Gastroesophageal sphincter (tissue), 4 donors: Measurements from ENCODE around the gene KCND3. TPM values are rescaled to one million over a fixed set of nuclear protein-coding genes. Genes with fewer than 3 reads are reported as not detected.

Source experiments
- ATAC-seq: fragments of 150-250 bp; one replicate; pipeline ENCODE4 v1.9.1; 2016; ENCODE audit warnings: mild to moderate bottlenecking, moderate library complexity
- H3K27ac ChIP-seq, 4 donors: fragments of 200-600 bp; sonication (generic) in 3 of 4; 1 replicate in 3 of 4; 2 replicates in 1 of 4; pipeline ENCODE4 v1.5.1; 2016 to 2019
- H3K27me3 ChIP-seq: fragments of 200-600 bp; sonication (generic); one replicate; pipeline ENCODE4 v1.5.1; 2019
- H3K36me3 ChIP-seq, 2 donors: fragments of 200-600 bp; sonication (generic); one replicate each; pipeline ENCODE4 v1.5.1; 2019; ENCODE audit warnings: control low read depth in 1 of 2
- H3K4me1 ChIP-seq, 3 donors: fragments of 200-600 bp; sonication (generic); 1 replicate in 2 of 3; 2 replicates in 1 of 3; pipeline ENCODE4 v1.5.1; 2016 to 2019; ENCODE audit warnings: control low read depth in 2 of 3
- H3K4me3 ChIP-seq, 2 donors: fragments of 200-600 bp; sonication (generic); one replicate each; pipeline ENCODE4 v1.5.1; 2019; ENCODE audit warnings: mild to moderate bottlenecking in 1 of 2, moderate library complexity in 1 of 2
- H3K9me3 ChIP-seq, 3 donors: fragments of 200-600 bp; sonication (generic); one replicate each; pipeline ENCODE4 v1.5.1; 2017 to 2019; ENCODE audit warnings: control low read depth in 2 of 3
- EP300 ChIP-seq: sonication (generic); formaldehyde crosslinking; IDR thresholded peaks from one replicate; pipeline ENCODE4 v1.6.1; 2017; ENCODE audit warnings: antibody characterized with exemption, mild to moderate bottlenecking
- POLR2A ChIP-seq, 2 donors: fragments of 450-650 bp; IDR thresholded peaks; one replicate each; pipeline ENCODE4 v1.6.1; 2017; ENCODE audit warnings: antibody characterized with exemption in 2 of 2, mild to moderate bottlenecking in 2 of 2, moderate library complexity in 1 of 2
- POLR2AphosphoS5 ChIP-seq: sonication (generic); formaldehyde crosslinking; IDR thresholded peaks from one replicate; pipeline ENCODE4 v1.6.1; 2017; ENCODE audit warnings: antibody characterized with exemption
- WGBS, 2 donors: methylation state at CpG; one replicate each; pipeline ENCODE4 v1.1.5; 2018; ENCODE audit warnings: low coverage in 1 of 2; 5-methylcytosine and 5-hydroxymethylcytosine counted together
- total RNA-seq, 4 donors: library from RNA; depleted of rRNA; stranded (reverse); fragments of >200 nt; gene quantifications; one replicate each; pipeline ENCODE4 v1.1.0, GENCODE V29; 2016
- TF ChIP-seq, protein P1 (sequence below), 4 experiments: fragments of 200-600 bp in 2 of 4; fragments of 450-650 bp in 2 of 4; sonication (generic) in 1 of 4; IDR thresholded peaks; one replicate each; pipeline ENCODE4 v1.5.1; 2017 to 2019; ENCODE audit warnings: antibody characterized with exemption in 4 of 4, mild to moderate bottlenecking in 2 of 4, moderate library complexity in 2 of 4

KCND3 gene
- total RNA-seq, 4 donors from 2014 or later: 36.2 to 58.7 (median 57.4) TPM

DNA sequence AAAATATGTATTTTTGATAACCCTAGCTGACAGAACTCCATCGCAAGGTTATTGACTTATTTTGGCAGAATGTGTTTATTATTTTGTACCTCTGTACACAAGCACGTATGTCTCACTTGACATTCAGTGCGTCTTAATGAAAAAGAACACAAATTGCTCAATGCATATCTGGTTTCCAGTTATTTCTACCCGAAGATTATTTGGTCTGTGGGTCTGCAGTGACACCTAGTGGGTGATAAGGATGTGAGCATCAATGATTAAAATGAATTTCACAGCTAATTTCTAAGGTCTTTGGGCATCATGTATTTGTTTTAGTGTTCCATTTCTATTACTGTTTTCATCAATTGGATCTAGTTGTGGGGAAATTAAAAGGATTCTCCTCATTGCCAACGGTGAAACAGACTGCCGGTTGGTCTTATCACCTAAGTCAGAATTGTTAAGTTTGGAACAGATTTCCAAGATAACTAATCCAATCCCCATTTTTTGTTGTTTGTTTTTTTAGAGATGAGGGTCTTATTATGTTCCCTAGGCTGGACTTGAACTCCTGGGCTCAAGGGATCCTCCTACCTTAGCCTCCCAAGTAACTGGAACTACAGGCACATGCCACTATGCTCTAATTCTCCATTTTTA lies 219.8 kb downstream of the KCND3 start:
- H3K4me3 ChIP-seq: no peak overlapping the region
- H3K27me3 ChIP-seq: no peaks in the 10 kb centered on the region
- TF ChIP-seq EP300 (no peak), POLR2AphosphoS5 (peak; percentile 33), POLR2A (IDR thresholded peaks at IDR 0.05) (no peak)
- TF ChIP-seq, protein P1, sequence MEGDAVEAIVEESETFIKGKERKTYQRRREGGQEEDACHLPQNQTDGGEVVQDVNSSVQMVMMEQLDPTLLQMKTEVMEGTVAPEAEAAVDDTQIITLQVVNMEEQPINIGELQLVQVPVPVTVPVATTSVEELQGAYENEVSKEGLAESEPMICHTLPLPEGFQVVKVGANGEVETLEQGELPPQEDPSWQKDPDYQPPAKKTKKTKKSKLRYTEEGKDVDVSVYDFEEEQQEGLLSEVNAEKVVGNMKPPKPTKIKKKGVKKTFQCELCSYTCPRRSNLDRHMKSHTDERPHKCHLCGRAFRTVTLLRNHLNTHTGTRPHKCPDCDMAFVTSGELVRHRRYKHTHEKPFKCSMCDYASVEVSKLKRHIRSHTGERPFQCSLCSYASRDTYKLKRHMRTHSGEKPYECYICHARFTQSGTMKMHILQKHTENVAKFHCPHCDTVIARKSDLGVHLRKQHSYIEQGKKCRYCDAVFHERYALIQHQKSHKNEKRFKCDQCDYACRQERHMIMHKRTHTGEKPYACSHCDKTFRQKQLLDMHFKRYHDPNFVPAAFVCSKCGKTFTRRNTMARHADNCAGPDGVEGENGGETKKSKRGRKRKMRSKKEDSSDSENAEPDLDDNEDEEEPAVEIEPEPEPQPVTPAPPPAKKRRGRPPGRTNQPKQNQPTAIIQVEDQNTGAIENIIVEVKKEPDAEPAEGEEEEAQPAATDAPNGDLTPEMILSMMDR (IDR thresholded peaks at IDR 0.05): peak; percentile 73 to 94 (median 86)
- H3K27ac ChIP-seq: peak overlapping the region in 1 of 4 donors; percentile 46
- ATAC-seq: no peak
- H3K36me3 ChIP-seq: peaks cover 0 to 57% of the 10 kb centered on the region in 2 donors
- 22 to 28% methylated on average over 6 of the region's 6 CpGs for WGBS, 2 donors
- H3K9me3 ChIP-seq: no peaks in the 10 kb centered on the region
- H3K4me1 ChIP-seq: peaks cover 0 to 23% (median 0%) of the 10 kb centered on the region in 3 donors

DNA sequence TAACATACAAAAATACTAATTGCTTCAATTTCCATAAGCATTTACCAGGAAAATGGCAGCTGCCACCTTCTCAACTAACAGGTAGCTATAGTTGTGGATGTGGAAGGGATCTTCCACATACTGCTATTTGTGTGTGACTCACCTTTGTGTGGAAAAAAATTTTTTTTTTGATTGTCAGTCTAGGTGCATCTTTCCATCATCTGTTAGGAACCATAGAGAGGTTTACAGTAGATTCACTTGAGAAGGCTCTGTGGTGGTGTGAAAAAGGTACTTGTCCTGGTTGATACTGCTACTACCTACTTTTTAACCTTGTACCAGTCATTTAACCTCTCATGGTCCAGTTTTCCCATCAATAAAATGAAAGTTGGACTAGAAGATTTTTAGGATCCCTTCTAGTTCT lies 220.8 kb downstream of the KCND3 start:
- Histone ChIP-seq H3K27me3 (no peaks in the 10 kb centered on the region), H3K4me1 (peaks cover 0 to 23% (median 0%) of the 10 kb centered on the region in 3 donors), H3K27ac (peak overlapping the region in 1 of 4 donors; percentile 56), H3K4me3 (no peak overlapping the region), H3K9me3 (no peaks in the 10 kb centered on the region), H3K36me3 (peaks cover 0 to 67% of the 10 kb centered on the region in 2 donors)
- ATAC-seq: no peak
- TF ChIP-seq, protein P1 (IDR thresholded peaks at IDR 0.05): no peak
- TF ChIP-seq POLR2A (IDR thresholded peaks at IDR 0.05): no peak

DNA sequence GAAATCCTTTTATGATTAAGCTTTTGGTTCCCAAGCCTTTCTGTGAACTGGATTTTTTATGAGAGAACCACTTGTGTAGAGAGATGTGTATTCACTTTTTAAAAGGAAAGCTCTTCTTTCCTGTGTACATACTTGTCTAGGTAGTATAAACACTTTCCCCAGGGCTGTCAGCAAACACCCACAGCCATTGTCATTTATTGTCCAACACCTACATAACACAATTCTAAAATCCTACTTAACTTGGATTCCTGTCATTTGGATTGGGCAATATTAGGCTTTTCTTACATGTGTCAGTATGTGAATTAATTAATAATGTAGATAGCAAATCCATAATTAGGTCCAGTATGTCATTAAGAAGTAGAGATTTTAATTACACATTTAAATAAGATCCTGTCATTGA lies 221.4 kb downstream of the KCND3 start:
- ATAC-seq: no peak
- Histone ChIP-seq H3K27me3 (no peaks in the 10 kb centered on the region), H3K4me3 (no peak overlapping the region), H3K27ac (peak overlapping the region in 1 of 4 donors; percentile 56), H3K4me1 (peaks cover 0 to 23% (median 0%) of the 10 kb centered on the region in 3 donors), H3K36me3 (peaks cover 0 to 73% of the 10 kb centered on the region in 2 donors), H3K9me3 (no peaks in the 10 kb centered on the region)
- TF ChIP-seq, protein P1 (IDR thresholded peaks at IDR 0.05): no peak
- no peak for TF ChIP-seq EP300

DNA sequence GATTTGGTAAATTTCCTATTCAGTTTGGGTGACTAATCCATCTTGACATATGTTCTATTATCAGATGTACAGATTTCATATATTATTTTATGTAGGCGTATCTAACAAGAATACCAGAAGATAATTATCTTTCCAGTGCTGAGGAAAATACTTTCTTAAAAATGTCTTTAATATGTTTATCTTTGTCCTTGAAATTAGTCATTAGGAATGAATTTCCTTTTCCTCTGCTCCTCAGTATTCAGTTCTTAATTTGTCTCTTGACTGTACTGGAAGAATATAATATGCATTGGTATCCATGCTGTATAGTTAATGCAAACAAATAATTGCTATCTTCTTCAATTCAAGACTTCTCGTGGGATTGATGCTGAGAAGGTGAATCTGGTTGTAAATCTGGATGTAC lies 227.1 kb downstream of the KCND3 start:
- Histone ChIP-seq H3K27me3 (no peaks in the 10 kb centered on the region), H3K4me3 (no peak overlapping the region), H3K4me1 (peaks cover 0 to 12% (median 0%) of the 10 kb centered on the region in 3 donors), H3K27ac (no peak overlapping the region), H3K36me3 (peaks cover 4 to 95% of the 10 kb centered on the region in 2 donors), H3K9me3 (no peaks in the 10 kb centered on the region)
- no peak for ATAC-seq
- TF ChIP-seq EP300 (no peak), POLR2A (IDR thresholded peaks at IDR 0.05) (no peak), POLR2AphosphoS5 (no peak)
- TF ChIP-seq, protein P1 (IDR thresholded peaks at IDR 0.05): no peak
- WGBS, 2 donors: 83 to 90% methylated on average over 2 of the region's 2 CpGs

DNA sequence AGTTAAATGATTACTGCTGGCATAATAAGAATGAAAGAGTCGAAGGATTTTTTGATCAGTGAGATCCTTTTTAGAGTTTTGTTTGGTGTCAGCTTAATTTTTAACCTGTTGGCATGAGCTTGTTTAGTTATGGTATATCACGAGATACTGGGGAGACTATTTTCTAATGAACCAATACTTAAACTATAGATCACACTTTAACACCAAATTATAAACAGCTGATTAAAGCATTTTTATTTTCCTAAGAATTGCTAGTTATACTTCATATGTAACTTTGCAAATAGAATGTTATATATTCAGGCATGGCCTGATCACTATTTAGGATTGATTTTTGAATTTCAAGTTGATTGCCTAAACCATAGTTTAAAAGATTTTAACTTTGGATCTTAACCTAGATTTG lies 227.8 kb downstream of the KCND3 start:
- Histone ChIP-seq H3K9me3 (no peaks in the 10 kb centered on the region), H3K4me3 (no peak overlapping the region), H3K36me3 (peaks cover 4 to 90% of the 10 kb centered on the region in 2 donors), H3K27me3 (no peaks in the 10 kb centered on the region), H3K27ac (no peak overlapping the region), H3K4me1 (peaks cover 0 to 18% (median 6%) of the 10 kb centered on the region in 3 donors)
- WGBS, 2 donors: 89 to 94% methylated on average over 2 of the region's 2 CpGs
- ATAC-seq: no peak
- TF ChIP-seq POLR2A (IDR thresholded peaks at IDR 0.05): no peak
- no peak for TF ChIP-seq POLR2AphosphoS5
- TF ChIP-seq EP300: no peak
- TF ChIP-seq, protein P1 (IDR thresholded peaks at IDR 0.05): no peak
